Hepatocyte (in vitro differentiated cells): ENCODE measurements around the gene AGPS.

ENCODE experiments used
- EZH2 ChIP-seq: fragments of 200-600 bp; sonication (generic); IDR thresholded peaks from 2 replicates; pipeline ENCODE4 v1.6.1; 2016; ENCODE audit warnings: antibody characterized with exemption, mild to moderate bottlenecking, borderline replicate concordance
- TF ChIP-seq, protein P1 (sequence below): fragments of 200-600 bp; sonication (generic); IDR thresholded peaks from 2 replicates; pipeline ENCODE4 v1.5.1; 2016; ENCODE audit warnings: antibody characterized with exemption, mild to moderate bottlenecking; ENCODE audit not compliant: poor library complexity

DNA sequence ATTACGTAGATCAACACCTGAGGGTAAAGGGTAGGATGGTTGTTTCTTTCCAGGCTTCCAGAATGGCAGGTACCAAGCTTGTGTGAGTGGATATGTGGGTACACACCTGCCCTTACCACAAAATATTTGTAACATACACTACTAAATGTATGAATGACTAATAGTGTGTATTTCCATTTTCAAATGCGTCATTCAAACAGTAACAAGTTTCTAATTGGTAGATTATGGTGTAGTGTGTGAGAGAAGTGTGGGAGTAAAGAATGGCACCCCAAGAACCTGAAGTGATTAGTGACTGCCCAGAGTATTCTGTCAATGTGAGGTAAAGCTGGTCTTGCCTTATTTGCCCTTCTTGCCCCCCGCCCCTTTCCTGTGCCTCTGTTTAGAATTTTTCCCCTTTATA, 21.1 kb downstream of the AGPS start:
- TF ChIP-seq, protein P1, sequence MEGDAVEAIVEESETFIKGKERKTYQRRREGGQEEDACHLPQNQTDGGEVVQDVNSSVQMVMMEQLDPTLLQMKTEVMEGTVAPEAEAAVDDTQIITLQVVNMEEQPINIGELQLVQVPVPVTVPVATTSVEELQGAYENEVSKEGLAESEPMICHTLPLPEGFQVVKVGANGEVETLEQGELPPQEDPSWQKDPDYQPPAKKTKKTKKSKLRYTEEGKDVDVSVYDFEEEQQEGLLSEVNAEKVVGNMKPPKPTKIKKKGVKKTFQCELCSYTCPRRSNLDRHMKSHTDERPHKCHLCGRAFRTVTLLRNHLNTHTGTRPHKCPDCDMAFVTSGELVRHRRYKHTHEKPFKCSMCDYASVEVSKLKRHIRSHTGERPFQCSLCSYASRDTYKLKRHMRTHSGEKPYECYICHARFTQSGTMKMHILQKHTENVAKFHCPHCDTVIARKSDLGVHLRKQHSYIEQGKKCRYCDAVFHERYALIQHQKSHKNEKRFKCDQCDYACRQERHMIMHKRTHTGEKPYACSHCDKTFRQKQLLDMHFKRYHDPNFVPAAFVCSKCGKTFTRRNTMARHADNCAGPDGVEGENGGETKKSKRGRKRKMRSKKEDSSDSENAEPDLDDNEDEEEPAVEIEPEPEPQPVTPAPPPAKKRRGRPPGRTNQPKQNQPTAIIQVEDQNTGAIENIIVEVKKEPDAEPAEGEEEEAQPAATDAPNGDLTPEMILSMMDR = no peak
- no peak for TF ChIP-seq EZH2
